Upper lobe of right lung (tissue), 1 donor: ENCODE measurements around the gene TXNDC17. TPM values are rescaled to one million over a fixed set of nuclear protein-coding genes. Genes with fewer than 3 reads are reported as not detected.
"Not testable (repeated sequence)": the region's sequence is repeated elsewhere in the genome, so short reads cannot be mapped to it uniquely, and the experiment has no call there.

Experiments
- ATAC-seq: fragments of 200-7000 bp; cut with Tn5 transposase; one replicate; pipeline ENCODE4 v1.9.1; 2020; ENCODE audit warnings: mild to moderate bottlenecking, moderate library complexity
- DNase-seq: peaks from one replicate; pipeline ENCODE4 v3.0.0-alpha.2; 2020
- H3K27ac ChIP-seq: fragments of 200-600 bp; one replicate; pipeline ENCODE4 v1.8.0; 2022
- H3K27me3 ChIP-seq: fragments of 200-600 bp; one replicate; pipeline ENCODE4 v1.8.0; 2022; ENCODE audit warnings: mild to moderate bottlenecking
- H3K36me3 ChIP-seq: fragments of 200-600 bp; one replicate; pipeline ENCODE4 v1.8.0; 2022
- H3K4me1 ChIP-seq: fragments of 200-600 bp; one replicate; pipeline ENCODE4 v1.8.0; 2022
- H3K4me3 ChIP-seq: fragments of 200-600 bp; one replicate; pipeline ENCODE4 v1.8.0; 2022; ENCODE audit warnings: mild to moderate bottlenecking
- H3K9me3 ChIP-seq: fragments of 200-600 bp; one replicate; pipeline ENCODE4 v1.8.0; 2022
- intact Hi-C: fragments of 100-400 bp; cut with DNase I; formaldehyde crosslinking; loops from one replicate; pipeline ENCODE4 v1.11.0; 2022
- long read RNA-seq: library from polyadenylated mRNA; unstranded; transcript quantifications from one replicate; pipeline ENCODE4 v2.0.0, GENCODE V29; 2021
- total RNA-seq: library from RNA; stranded (reverse); fragmentation: NEBNext Ultra II Directional; extraction: Animal tissue kit (Norgen Biotek cat#: 25700); gene quantifications from one replicate; pipeline ENCODE4 v1.2.1, GENCODE V29; 2021
- TF ChIP-seq, protein P1 (sequence below): fragments of 200-600 bp; IDR thresholded peaks from one replicate; pipeline ENCODE4 v1.8.0; 2022; ENCODE audit warnings: antibody characterized with exemption
- donor health status: DM: no; HTN: yes; CAD: no; lungs with severe emphysema.

TXNDC17 gene
- 44.6 TPM for total RNA-seq
- long read RNA-seq, transcript TXNDC17-201 (4 exons, 2,219 nt), result major isoform, 15 of 25 reads
- long read RNA-seq, partial matches to known transcripts, result 1 of 25 reads
- long read RNA-seq, other reads (novel, unspliced or antisense), result 1 of 25 reads

DNA sequence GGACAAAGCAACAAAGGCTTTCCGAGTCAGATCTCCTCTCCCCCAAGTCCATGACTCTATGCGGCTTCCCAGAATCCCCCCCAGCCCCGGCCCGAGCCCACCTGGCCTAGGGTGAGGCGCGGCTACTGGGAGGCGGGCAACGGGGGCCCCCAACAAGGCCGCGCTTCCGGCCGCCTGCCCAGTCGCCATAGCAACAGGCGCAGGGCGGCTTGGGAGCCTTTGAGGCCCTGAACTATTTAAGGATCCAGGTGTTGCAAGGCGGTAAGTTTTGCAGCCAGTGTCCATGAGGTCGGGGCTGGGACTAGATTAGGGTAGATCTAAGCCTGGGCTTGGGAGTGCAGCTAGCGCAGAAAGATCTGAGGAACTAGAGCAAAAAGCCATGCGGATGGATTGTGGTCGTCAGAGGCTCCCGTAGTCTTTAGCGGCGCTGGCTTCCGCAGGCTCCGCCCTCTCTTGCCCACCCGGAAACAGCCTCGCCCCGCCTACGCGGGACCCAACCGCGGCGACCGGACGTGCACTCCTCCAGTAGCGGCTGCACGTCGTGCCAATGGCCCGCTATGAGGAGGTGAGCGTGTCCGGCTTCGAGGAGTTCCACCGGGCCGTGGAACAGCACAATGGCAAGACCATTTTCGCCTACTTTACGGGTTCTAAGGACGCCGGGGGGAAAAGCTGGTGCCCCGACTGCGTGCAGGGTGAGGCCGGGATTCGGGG is at the start of gene TXNDC17, which contains the start of gene KIAA0753:
Gene TXNDC17, plus strand, starts transcription at position 525 of the 711 bp plus-strand sequence. Its CDS starts 23 bp downstream, at position 548.
Gene KIAA0753, minus strand, starts transcription at position 176 of the 711 bp plus-strand sequence. CDS start 5,608 bp downstream, outside the sequence.
- H3K36me3 ChIP-seq, result peaks cover 28% of the 10 kb centered on the region
- no peaks in the 10 kb centered on the region for H3K9me3 ChIP-seq
- H3K27ac ChIP-seq, result peak within 1 kb of the TSS; percentile 92
- ATAC-seq, result peak; percentile 96
- TF ChIP-seq, protein P1, sequence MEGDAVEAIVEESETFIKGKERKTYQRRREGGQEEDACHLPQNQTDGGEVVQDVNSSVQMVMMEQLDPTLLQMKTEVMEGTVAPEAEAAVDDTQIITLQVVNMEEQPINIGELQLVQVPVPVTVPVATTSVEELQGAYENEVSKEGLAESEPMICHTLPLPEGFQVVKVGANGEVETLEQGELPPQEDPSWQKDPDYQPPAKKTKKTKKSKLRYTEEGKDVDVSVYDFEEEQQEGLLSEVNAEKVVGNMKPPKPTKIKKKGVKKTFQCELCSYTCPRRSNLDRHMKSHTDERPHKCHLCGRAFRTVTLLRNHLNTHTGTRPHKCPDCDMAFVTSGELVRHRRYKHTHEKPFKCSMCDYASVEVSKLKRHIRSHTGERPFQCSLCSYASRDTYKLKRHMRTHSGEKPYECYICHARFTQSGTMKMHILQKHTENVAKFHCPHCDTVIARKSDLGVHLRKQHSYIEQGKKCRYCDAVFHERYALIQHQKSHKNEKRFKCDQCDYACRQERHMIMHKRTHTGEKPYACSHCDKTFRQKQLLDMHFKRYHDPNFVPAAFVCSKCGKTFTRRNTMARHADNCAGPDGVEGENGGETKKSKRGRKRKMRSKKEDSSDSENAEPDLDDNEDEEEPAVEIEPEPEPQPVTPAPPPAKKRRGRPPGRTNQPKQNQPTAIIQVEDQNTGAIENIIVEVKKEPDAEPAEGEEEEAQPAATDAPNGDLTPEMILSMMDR, result no peak
- intact Hi-C loops, result no loop called here
- peak within 1 kb of the TSS; percentile 99 for H3K4me3 ChIP-seq
- H3K4me1 ChIP-seq, result peaks cover 29% of the 10 kb centered on the region
- peak; percentile 97 for DNase-seq
- H3K27me3 ChIP-seq, result no peaks in the 10 kb centered on the region

DNA sequence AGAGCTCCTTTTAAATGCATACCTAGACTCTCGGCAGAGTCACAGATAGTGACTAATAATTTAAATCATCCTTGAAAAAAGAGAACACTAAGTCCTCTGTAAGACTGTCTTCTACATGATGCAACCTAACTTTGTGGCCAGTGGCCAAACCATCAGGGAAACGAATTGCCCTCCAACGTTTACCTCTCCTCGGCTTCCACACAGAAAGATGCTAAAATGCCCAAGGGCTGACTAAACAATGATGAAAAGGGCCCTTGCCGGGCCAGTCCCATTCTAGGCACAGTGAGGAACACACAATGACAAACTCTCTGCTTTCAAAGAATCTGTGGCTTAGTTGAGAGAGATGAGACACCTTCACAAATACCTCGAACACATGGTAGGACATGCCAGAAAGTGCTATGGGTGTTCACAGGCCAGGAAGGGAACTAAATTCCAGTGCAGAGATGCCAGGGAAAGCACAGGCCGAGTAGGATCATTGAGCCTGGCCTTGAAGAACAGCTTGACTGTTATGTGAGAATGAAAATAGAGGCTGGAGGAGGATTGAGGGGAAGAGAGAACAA is 49.2 kb upstream of the TXNDC17 start:
- H3K4me1 ChIP-seq, result peaks cover 8% of the 10 kb centered on the region
- H3K4me3 ChIP-seq, result no peak overlapping the region
- ATAC-seq, result peak; percentile 66
- H3K27ac ChIP-seq, result peak overlapping the region; percentile 62
- no peak for DNase-seq
- TF ChIP-seq, protein P1, result no peak
- peaks cover 66% of the 10 kb centered on the region for H3K36me3 ChIP-seq
- no peaks in the 10 kb centered on the region for H3K9me3 ChIP-seq
- no peaks in the 10 kb centered on the region for H3K27me3 ChIP-seq
- intact Hi-C loops, result no loop called here

DNA sequence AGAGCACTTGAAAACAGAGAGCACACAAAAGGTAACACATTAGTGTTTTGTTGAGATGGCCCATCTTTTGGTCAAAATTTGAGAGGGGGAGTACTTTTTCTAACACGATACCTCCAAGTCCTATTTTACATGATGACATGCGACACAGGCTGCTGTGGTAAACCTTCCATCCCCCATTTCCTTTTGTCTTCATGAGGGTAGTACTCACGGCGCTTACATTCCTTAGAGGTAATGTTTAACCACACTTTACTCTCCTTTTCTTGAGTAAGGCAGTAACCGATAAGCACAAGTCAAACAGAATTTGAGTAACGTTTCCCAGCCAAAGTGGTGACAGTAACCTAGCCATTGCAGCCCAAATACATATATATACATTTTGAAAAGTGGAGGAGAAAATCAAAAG is 48.7 kb upstream of the TXNDC17 start:
- peaks cover 61% of the 10 kb centered on the region for H3K36me3 ChIP-seq
- TF ChIP-seq, protein P1, result no peak
- H3K9me3 ChIP-seq, result no peaks in the 10 kb centered on the region
- peaks cover 8% of the 10 kb centered on the region for H3K4me1 ChIP-seq
- no peak overlapping the region for H3K4me3 ChIP-seq
- peak overlapping the region; percentile 62 for H3K27ac ChIP-seq
- ATAC-seq (peak; percentile 92), DNase-seq (no peak)
- H3K27me3 ChIP-seq, result no peaks in the 10 kb centered on the region
- intact Hi-C loops, result no loop called here

DNA sequence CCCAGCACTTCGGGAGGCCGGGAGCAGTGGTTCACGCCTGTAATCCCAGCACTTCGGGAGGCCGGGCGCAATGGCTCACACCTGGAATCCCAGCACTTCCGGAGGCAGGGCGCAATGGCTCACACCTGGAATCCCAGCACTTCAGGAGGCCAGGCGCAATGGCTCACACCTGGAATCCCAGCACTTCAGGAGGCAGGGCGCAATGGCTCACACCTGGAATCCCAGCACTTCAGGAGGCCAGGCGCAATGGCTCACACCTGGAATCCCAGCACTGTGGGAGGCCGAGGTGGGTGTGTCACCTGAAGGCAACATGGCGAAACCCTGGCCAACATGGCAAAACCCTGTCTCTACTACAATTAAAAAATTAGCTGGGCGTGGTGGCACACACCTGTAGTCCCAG is 47.5 kb upstream of the TXNDC17 start:
- H3K27ac ChIP-seq, H3K4me3 ChIP-seq, ATAC-seq, H3K9me3 ChIP-seq, H3K27me3 ChIP-seq, DNase-seq, intact Hi-C loops: not testable (repeated sequence)
- H3K4me1 ChIP-seq, result peaks cover 18% of the 10 kb centered on the region
- peaks cover 50% of the 10 kb centered on the region for H3K36me3 ChIP-seq

DNA sequence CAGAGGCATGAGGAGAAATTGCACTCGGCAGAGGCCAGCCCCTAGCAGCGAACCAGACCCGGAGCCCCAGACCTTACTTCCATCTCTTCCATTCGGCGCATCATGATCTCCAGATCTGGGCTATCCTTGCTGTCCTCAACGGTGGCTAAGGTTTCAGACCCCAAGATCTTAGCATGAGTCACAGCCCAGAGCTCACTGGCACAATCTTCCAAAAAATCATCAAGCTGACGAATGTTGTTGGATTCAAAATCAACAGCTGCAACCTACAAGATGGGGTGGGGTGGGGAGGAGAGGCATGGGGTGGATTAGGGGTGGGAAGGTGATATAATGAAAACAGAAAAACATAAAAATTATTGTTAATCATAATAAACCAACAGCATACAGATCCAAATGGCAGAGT is 44.8 kb upstream of the TXNDC17 start:
- no peak for ATAC-seq
- no peak for DNase-seq
- H3K4me1 ChIP-seq, result peaks cover 41% of the 10 kb centered on the region
- peaks cover 27% of the 10 kb centered on the region for H3K36me3 ChIP-seq
- no peak overlapping the region for H3K4me3 ChIP-seq
- H3K27me3 ChIP-seq, result no peaks in the 10 kb centered on the region
- intact Hi-C loops, result no loop called here
- TF ChIP-seq, protein P1, result no peak
- H3K27ac ChIP-seq, result no peak overlapping the region
- no peaks in the 10 kb centered on the region for H3K9me3 ChIP-seq

DNA sequence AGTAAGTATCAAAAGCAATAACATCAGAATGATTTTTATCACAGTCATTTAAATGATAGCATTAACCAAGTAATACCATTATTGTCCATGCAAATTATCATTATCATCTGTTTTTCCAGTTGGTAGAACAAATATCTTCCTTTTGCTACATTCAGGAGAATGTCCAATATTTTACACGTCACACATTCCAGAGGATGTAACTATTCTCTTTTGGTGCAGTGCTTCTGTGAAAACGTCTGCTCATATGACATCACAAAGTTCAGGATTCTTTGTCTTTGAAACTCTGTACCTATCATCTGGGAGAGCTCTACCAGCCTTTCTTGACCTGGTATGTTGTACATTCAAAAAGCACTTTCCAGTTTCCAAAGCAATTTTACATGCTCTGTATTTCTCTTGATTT is 44.3 kb upstream of the TXNDC17 start:
- Histone ChIP-seq H3K4me3 (no peak overlapping the region), H3K4me1 (peaks cover 37% of the 10 kb centered on the region), H3K9me3 (no peaks in the 10 kb centered on the region), H3K27ac (no peak overlapping the region), H3K27me3 (no peaks in the 10 kb centered on the region), H3K36me3 (peaks cover 27% of the 10 kb centered on the region)
- ATAC-seq, result no peak
- intact Hi-C loops, result no loop called here
- TF ChIP-seq, protein P1, result no peak
- DNase-seq, result no peak
